ENCODE measurements around the gene CCDC186. TPM values are rescaled to one million over a fixed set of nuclear protein-coding genes. Genes with fewer than 3 reads are reported as not detected.
"Not testable (repeated sequence)": the region's sequence is repeated elsewhere in the genome, so short reads cannot be mapped to it uniquely, and the experiment has no call there.

CCDC186 gene
- total RNA-seq, 1 experiment from 2014 or later: 20.9 TPM

- ChIA-PET CTCF (no interaction called here), POLR2A (no interaction called here)
- Mint-ChIP-seq H3K4me1 (ENCODE audit: insufficient read depth, unreplicated experiment) (no peaks in the 10 kb centered on the region), H3K9me3 (ENCODE audit: unreplicated experiment) (no peaks in the 10 kb centered on the region), H3K27me3 (ENCODE audit: insufficient read depth, unreplicated experiment) (no peaks in the 10 kb centered on the region), H3K27ac (ENCODE audit: low read depth, unreplicated experiment) (no peak overlapping the region), H3K36me3 (ENCODE audit: insufficient read depth, unreplicated experiment) (peaks cover 65% of the 10 kb centered on the region), H3K4me3 (ENCODE audit: unreplicated experiment) (no peak overlapping the region)
- DNase-seq (ENCODE audit: unreplicated experiment): no peak
- BruUV-seq (replicated peaks): no TSS peak
- no peak for TF ChIP-seq CTCF (IDR thresholded peaks at IDR 0.05; ENCODE audit: unreplicated experiment)
- intact Hi-C loops (cut with micrococcal nuclease): no loop called here
These were observed 30.8 kb downstream of the CCDC186 start for GRCh38 chr10:114143160-114143559.

DNA sequence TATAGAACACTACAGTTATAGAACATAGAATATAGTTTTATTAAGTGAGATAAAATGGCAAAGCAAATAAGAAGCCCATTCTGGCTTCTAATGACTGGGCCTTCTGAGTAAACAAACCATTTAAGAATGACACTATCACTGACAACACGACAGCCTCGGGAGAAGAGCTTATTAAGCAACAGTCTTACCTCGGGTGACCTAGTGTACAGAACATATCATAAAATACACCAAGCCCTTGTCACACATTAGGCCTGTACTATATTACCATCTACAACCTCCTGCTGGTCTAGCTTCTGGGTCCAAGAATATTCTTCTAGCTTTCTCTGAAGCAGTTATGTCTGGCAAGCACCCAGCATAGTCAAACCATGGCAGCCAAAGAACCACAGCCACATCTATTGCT lies 32.0 kb downstream of the CCDC186 start:
- CTCF ChIA-PET: interaction anchor here (0.6 kb wide), 1 partner anchor 162 kb away, joined by 3 read pairs; no protein-coding TSS in a partner anchor
- H3K9me3 Mint-ChIP-seq (ENCODE audit: unreplicated experiment): no peaks in the 10 kb centered on the region
- no peaks in the 10 kb centered on the region for H3K27me3 Mint-ChIP-seq (ENCODE audit: insufficient read depth, unreplicated experiment)
- intact Hi-C loops (cut with micrococcal nuclease): no loop called here
- POLR2A ChIA-PET: no interaction called here
- no peak for DNase-seq (ENCODE audit: unreplicated experiment)
- H3K27ac Mint-ChIP-seq (ENCODE audit: low read depth, unreplicated experiment): no peak overlapping the region
- H3K4me3 Mint-ChIP-seq (ENCODE audit: unreplicated experiment): no peak overlapping the region
- BruUV-seq (replicated peaks): no TSS peak
- no peak for TF ChIP-seq CTCF (IDR thresholded peaks at IDR 0.05; ENCODE audit: unreplicated experiment)
- no peaks in the 10 kb centered on the region for H3K4me1 Mint-ChIP-seq (ENCODE audit: insufficient read depth, unreplicated experiment)
- H3K36me3 Mint-ChIP-seq (ENCODE audit: insufficient read depth, unreplicated experiment): peaks cover 72% of the 10 kb centered on the region

GRCh38 chr10:114140827-114141226 lies 33.2 kb downstream of the CCDC186 start:
- not testable (repeated sequence) for H3K4me1 Mint-ChIP-seq (ENCODE audit: insufficient read depth, unreplicated experiment); BruUV-seq (replicated peaks)
- POLR2A ChIA-PET: interaction anchor here (1.0 kb wide), 1 partner anchor 10 kb away, joined by 3 read pairs; no protein-coding TSS in a partner anchor

GRCh38 chr10:114140036-114140435 lies 34.0 kb downstream of the CCDC186 start:
- Mint-ChIP-seq H3K4me3 (ENCODE audit: unreplicated experiment) (no peak overlapping the region), H3K27ac (ENCODE audit: low read depth, unreplicated experiment) (no peak overlapping the region), H3K9me3 (ENCODE audit: unreplicated experiment) (no peaks in the 10 kb centered on the region), H3K27me3 (ENCODE audit: insufficient read depth, unreplicated experiment) (no peaks in the 10 kb centered on the region), H3K36me3 (ENCODE audit: insufficient read depth, unreplicated experiment) (peaks cover 66% of the 10 kb centered on the region), H3K4me1 (ENCODE audit: insufficient read depth, unreplicated experiment) (no peaks in the 10 kb centered on the region)
- DNase-seq (ENCODE audit: unreplicated experiment): no peak
- no TSS peak for BruUV-seq (replicated peaks)
- POLR2A ChIA-PET: interaction anchor here (0.6 to 1.2 kb wide), 2 partner anchors 12 to 35 kb away, joined by 3 read pairs; no protein-coding TSS in a partner anchor
- TF ChIP-seq CTCF (IDR thresholded peaks at IDR 0.05; ENCODE audit: unreplicated experiment): no peak
- CTCF ChIA-PET: interaction anchor here (0.6 to 0.7 kb wide), 2 partner anchors 36 to 268 kb away, joined by 3 read pairs; no protein-coding TSS in a partner anchor
- intact Hi-C loops (cut with micrococcal nuclease): no loop called here

More at GRCh38 chr10:114140827-114141226, 33.2 kb downstream of the CCDC186 start:
- DNase-seq (ENCODE audit: unreplicated experiment); H3K27ac Mint-ChIP-seq (ENCODE audit: low read depth, unreplicated experiment); H3K9me3 Mint-ChIP-seq (ENCODE audit: unreplicated experiment); H3K27me3 Mint-ChIP-seq (ENCODE audit: insufficient read depth, unreplicated experiment); H3K4me3 Mint-ChIP-seq (ENCODE audit: unreplicated experiment); intact Hi-C loops (cut with micrococcal nuclease): not testable (repeated sequence)
- peaks cover 71% of the 10 kb centered on the region for H3K36me3 Mint-ChIP-seq (ENCODE audit: insufficient read depth, unreplicated experiment)
- CTCF ChIA-PET: interaction anchor here (0.6 to 0.7 kb wide), 3 partner anchors 16 to 124 kb away, joined by 3 read pairs; no protein-coding TSS in a partner anchor

DNA sequence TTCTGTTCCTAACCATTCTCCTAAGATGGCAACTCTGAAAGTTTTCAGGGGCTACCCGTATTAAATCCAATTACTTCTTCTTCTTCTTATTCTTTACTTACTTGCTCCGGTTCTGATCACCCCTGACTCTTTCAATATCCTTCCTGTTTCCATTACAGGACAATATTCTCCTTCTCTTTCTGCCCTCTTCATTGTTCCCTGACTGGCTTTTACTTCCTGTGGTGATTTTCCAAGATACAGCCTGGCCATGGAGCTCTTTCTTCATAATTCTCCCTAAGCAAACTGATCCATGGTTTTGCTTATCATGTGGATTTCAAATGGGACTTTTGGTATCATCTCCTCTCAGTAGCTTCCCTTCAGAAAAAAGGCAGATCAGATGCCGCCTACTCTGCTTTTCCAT lies 35.4 kb downstream of the CCDC186 start:
- no peaks in the 10 kb centered on the region for H3K9me3 Mint-ChIP-seq (ENCODE audit: unreplicated experiment)
- intact Hi-C loops (cut with micrococcal nuclease): no loop called here
- ChIA-PET POLR2A (interaction anchor here (0.6 kb wide), 1 partner anchor 38 kb away, joined by 3 read pairs; no protein-coding TSS in a partner anchor), CTCF (no interaction called here)
- BruUV-seq (replicated peaks): no TSS peak
- H3K4me1 Mint-ChIP-seq (ENCODE audit: insufficient read depth, unreplicated experiment): no peaks in the 10 kb centered on the region
- no peaks in the 10 kb centered on the region for H3K27me3 Mint-ChIP-seq (ENCODE audit: insufficient read depth, unreplicated experiment)
- peak overlapping the region; percentile 1 for H3K27ac Mint-ChIP-seq (ENCODE audit: low read depth, unreplicated experiment)
- DNase-seq (ENCODE audit: unreplicated experiment): no peak
- TF ChIP-seq CTCF (IDR thresholded peaks at IDR 0.05; ENCODE audit: unreplicated experiment): no peak
- peaks cover 66% of the 10 kb centered on the region for H3K36me3 Mint-ChIP-seq (ENCODE audit: insufficient read depth, unreplicated experiment)
- H3K4me3 Mint-ChIP-seq (ENCODE audit: unreplicated experiment): no peak overlapping the region
